Measurements from ENCODE around the gene NPBWR2. TPM values are rescaled to one million over a fixed set of nuclear protein-coding genes. Genes with fewer than 3 reads are reported as not detected.

The NPBWR2 gene
- total and polyA plus RNA-seq, 4 donors = not detected

DNA sequence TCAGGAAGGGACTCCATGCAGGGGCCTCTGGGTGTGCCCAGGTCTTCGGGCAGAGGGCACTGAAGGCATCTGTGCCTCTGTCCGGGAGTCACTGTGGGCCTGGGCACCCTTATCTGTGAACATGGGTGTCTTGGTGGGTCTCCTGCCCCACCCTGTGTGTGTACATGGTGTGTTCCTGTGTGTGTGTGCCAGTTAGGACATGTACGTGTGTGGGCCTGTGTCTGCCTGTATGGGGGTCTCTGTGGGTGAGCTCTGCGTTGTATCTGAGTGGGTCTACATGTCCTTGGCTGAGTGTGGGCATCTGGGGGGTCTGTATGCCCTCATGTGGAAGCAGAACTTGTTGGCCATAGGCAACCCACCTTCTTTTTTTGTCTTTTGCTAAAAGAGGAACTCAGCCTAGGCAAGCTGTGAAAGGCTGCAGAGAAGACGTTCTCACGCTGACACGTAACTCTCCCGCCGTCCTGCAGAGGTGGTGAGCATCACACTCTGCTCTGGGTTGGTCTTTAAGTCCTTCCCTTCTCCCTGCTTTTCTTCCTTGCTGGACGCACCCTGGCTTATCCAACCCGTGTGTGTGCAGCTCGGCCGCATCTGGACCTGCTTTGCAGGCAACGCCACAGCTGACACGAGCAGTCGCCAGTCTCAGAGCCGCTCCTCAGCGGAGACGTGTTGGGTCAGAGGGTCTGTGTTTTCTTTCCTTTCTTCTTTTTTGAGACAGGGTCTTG is 532 bp upstream of the NPBWR2 start (continued):
- TF ChIP-seq, protein P1, sequence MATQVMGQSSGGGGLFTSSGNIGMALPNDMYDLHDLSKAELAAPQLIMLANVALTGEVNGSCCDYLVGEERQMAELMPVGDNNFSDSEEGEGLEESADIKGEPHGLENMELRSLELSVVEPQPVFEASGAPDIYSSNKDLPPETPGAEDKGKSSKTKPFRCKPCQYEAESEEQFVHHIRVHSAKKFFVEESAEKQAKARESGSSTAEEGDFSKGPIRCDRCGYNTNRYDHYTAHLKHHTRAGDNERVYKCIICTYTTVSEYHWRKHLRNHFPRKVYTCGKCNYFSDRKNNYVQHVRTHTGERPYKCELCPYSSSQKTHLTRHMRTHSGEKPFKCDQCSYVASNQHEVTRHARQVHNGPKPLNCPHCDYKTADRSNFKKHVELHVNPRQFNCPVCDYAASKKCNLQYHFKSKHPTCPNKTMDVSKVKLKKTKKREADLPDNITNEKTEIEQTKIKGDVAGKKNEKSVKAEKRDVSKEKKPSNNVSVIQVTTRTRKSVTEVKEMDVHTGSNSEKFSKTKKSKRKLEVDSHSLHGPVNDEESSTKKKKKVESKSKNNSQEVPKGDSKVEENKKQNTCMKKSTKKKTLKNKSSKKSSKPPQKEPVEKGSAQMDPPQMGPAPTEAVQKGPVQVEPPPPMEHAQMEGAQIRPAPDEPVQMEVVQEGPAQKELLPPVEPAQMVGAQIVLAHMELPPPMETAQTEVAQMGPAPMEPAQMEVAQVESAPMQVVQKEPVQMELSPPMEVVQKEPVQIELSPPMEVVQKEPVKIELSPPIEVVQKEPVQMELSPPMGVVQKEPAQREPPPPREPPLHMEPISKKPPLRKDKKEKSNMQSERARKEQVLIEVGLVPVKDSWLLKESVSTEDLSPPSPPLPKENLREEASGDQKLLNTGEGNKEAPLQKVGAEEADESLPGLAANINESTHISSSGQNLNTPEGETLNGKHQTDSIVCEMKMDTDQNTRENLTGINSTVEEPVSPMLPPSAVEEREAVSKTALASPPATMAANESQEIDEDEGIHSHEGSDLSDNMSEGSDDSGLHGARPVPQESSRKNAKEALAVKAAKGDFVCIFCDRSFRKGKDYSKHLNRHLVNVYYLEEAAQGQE (IDR thresholded peaks at IDR 0.05) = no peak
- TF ChIP-seq YY1 (IDR thresholded peaks at IDR 0.05) (no peak), FOXA1 (IDR thresholded peaks at IDR 0.05) (no peak)

DNA sequence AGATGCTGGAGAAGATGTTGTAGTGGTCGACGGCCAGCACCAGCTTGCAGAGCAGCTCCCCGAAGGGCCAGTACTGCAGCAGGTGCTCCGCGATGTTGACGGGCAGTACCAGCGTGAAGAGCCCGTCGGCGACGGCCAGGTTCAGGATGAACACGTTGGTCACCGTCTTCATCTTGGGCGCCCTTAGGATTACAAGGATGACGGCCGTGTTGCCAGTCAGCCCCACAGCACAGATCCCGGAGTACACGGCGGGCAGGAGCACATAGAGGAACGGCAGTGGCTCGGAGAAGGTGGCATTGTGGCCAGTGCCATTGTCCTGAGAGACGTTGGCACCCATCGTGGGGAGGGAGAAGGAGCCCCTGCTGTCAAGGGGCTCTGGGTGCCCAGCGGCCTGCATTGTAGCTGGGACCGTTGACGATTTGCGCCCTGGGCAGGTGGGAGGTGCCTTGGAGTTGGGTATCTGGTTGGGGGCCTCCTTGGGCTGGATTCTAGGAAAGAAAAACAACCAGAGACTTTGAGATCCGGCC is 867 bp downstream of the NPBWR2 start:
- DNase-seq (ENCODE audit: low spot score) = no peak

DNA sequence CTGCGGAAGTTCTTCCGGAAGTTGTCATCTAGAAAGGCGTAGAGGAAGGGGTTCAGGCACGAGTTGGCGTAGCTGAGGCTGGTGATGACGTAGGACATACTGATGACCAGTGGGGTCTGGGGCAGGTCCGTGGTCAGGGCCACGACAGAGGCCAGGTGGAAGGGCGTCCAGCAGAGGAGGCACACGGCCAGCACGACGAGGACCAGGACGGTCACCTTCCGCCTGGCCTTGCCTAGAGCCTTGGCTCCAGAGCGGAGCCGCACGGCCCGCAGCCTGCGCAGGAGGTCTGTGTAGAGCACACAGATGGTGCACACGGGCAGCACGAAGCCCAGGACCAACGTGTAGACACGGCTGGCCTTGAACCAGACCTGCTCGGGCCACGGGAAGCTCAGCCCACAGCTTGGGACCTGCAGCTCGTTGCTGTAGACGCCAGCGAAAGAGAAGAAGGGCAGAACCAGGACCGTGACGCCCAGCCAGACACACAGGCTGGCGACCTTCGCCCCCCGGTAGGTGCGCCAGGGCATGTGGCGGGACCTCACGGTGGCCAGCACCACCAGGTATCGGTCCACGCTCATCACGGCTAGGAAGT is 1.4 kb downstream of the NPBWR2 start:
- Histone ChIP-seq H3K27ac (ENCODE audit: low read depth in 1 of 2, low read length in 2 of 2) (no peak overlapping the region), H3K4me1 (ENCODE audit: control insufficient read depth in 4 of 4, insufficient read depth in 4 of 4, low read length in 3 of 4) (peaks cover 0 to 6% (median 3%) of the 10 kb centered on the region in 4 donors), H3K27me3 (ENCODE audit: control insufficient read depth in 4 of 4, insufficient read depth in 4 of 4, low read length in 3 of 4) (peaks cover 0 to 2% (median 0%) of the 10 kb centered on the region in 4 donors), H3K4me3 (ENCODE audit: low read depth in 1 of 3, low read length in 3 of 3) (no peak overlapping the region), H3K36me3 (ENCODE audit: control insufficient read depth in 4 of 4, insufficient read depth in 3 of 4, low read depth in 1 of 4, low read length in 3 of 4) (no peaks in the 10 kb centered on the region), H3K9ac (ENCODE audit: low read depth in 1 of 2, low read length in 2 of 2) (no peak overlapping the region), H3K9me3 (ENCODE audit: control insufficient read depth in 4 of 4, low read length in 3 of 4) (no peaks in the 10 kb centered on the region)
- 88% methylated on average over 39 of the region's 39 CpGs for WGBS
- DNase-seq (ENCODE audit: low spot score) = no peak
- TF ChIP-seq EGR1 (IDR thresholded peaks at IDR 0.05; ENCODE audit: low read depth in 2 of 2) = no peak
- no peak for TF ChIP-seq HNF4A (conservative IDR thresholded peaks at IDR 0.05)
- no peak for TF ChIP-seq RXRA (IDR thresholded peaks at IDR 0.05)
- TF ChIP-seq TAF1 (conservative IDR thresholded peaks at IDR 0.05) = no peak
- TF ChIP-seq, protein P2, sequence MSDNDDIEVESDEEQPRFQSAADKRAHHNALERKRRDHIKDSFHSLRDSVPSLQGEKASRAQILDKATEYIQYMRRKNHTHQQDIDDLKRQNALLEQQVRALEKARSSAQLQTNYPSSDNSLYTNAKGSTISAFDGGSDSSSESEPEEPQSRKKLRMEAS (IDR thresholded peaks at IDR 0.05) = no peak
- no peak for TF ChIP-seq GABPA (IDR thresholded peaks at IDR 0.05 in 1 of 2, conservative IDR thresholded peaks at IDR 0.05 in 1 of 2)
- no peak for TF ChIP-seq FOXA2 (IDR thresholded peaks at IDR 0.05)
- no peak for TF ChIP-seq NR2F2 (IDR thresholded peaks at IDR 0.05)
- TF ChIP-seq YY1 (IDR thresholded peaks at IDR 0.05) = no peak
- no peak for TF ChIP-seq JUND (IDR thresholded peaks at IDR 0.05)
- TF ChIP-seq FOXA1 (IDR thresholded peaks at IDR 0.05) = no peak
- TF ChIP-seq SP1 (IDR thresholded peaks at IDR 0.05) = no peak
- TF ChIP-seq, protein P1 (IDR thresholded peaks at IDR 0.05) = no peak
- TF ChIP-seq HNF4G (IDR thresholded peaks at IDR 0.05) = no peak

More for the DNA sequence above, 867 bp downstream of the NPBWR2 start:
- Histone ChIP-seq H3K4me1 (ENCODE audit: control insufficient read depth in 4 of 4, insufficient read depth in 4 of 4, low read length in 3 of 4) (peaks cover 0 to 6% (median 3%) of the 10 kb centered on the region in 4 donors), H3K27me3 (ENCODE audit: control insufficient read depth in 4 of 4, insufficient read depth in 4 of 4, low read length in 3 of 4) (peaks cover 0 to 2% (median 0%) of the 10 kb centered on the region in 4 donors), H3K9me3 (ENCODE audit: control insufficient read depth in 4 of 4, low read length in 3 of 4) (no peaks in the 10 kb centered on the region), H3K27ac (ENCODE audit: low read depth in 1 of 2, low read length in 2 of 2) (no peak overlapping the region), H3K9ac (ENCODE audit: low read depth in 1 of 2, low read length in 2 of 2) (no peak overlapping the region), H3K4me3 (ENCODE audit: low read depth in 1 of 3, low read length in 3 of 3) (no peak overlapping the region), H3K36me3 (ENCODE audit: control insufficient read depth in 4 of 4, insufficient read depth in 3 of 4, low read depth in 1 of 4, low read length in 3 of 4) (no peaks in the 10 kb centered on the region)
- WGBS = 89% methylated on average over 28 of the region's 28 CpGs
- TF ChIP-seq HNF4A (conservative IDR thresholded peaks at IDR 0.05) = no peak
- TF ChIP-seq, protein P1 (IDR thresholded peaks at IDR 0.05) = no peak
- TF ChIP-seq FOXA2 (IDR thresholded peaks at IDR 0.05) = no peak
- TF ChIP-seq RXRA (IDR thresholded peaks at IDR 0.05) = no peak
- no peak for TF ChIP-seq NR2F2 (IDR thresholded peaks at IDR 0.05)
- no peak for TF ChIP-seq EGR1 (IDR thresholded peaks at IDR 0.05; ENCODE audit: low read depth in 2 of 2)
- TF ChIP-seq GABPA (IDR thresholded peaks at IDR 0.05 in 1 of 2, conservative IDR thresholded peaks at IDR 0.05 in 1 of 2) = no peak
- no peak for TF ChIP-seq SP1 (IDR thresholded peaks at IDR 0.05)
- no peak for TF ChIP-seq TAF1 (conservative IDR thresholded peaks at IDR 0.05)

All from liver (tissue), 9 donors.